HG02588 (cell line): ENCODE results near the gene POLR2J3.
A peak's percentile ranks its signal among the peaks of the same experiment; 100 is the strongest.
"Not testable (repeated sequence)": the region's sequence is repeated elsewhere in the genome, so short reads cannot be mapped to it uniquely, and the experiment has no call there.

ENCODE experiments used
- ATAC-seq: cut with Tn5 transposase; IDR thresholded peaks from one replicate; pipeline ENCODE4 v1.9.1; 2021; ENCODE audit warnings: mild to moderate bottlenecking, moderate library complexity; ENCODE audit not compliant: unreplicated experiment

Gene POLR2J3

DNA sequence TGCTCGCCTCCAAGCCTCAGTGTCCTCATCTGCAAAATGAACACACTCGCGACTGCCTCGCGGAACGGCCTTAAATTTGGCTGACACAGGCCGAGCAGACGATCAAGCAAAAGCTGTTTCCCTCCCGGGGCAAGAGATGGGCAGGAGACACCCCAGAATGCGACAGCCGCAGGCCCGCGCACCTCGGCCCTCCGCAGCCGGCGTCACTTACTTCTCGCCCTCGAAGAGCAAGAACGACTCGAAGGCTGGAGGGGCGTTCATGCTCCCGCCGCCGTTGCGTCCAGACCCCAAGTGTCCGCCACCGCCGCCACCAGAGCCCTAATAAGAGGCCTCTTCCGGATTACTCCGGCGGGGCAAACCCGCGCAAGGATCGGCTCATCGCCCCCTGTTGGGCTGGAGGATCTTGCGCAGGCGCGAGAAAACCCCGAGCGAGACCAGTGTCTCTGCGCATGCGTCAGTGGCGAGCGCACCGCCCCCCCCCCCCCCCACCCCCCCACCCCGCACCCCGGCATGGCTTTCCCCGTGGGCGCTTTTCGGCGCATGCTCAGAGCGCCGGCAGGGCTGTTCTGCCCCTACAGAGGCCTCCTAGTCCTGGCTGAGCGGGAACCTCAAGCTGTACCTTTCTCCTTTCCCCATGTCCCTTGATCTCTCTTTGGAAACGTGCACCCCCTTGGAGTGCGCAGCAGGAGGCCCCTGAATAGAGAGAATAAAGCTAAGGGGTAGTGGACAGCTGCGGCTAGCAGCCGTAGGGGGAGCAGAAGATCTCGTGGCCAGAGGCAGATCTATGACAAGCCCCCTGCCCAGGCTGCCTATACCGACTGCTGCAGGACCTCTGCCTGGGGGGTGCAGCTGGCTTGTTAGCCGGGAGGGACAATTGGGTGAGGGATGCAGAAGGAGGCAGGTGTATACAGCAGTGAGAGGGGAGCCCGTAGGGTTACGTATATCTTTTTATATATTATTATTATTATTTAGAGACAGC, at the start of gene POLR2J3:
Gene POLR2J3 (minus strand): TSS at position 323 of the 979 bp plus-strand sequence. CDS start 62 bp downstream, at position 261.
- ATAC-seq: peak; percentile 96

DNA sequence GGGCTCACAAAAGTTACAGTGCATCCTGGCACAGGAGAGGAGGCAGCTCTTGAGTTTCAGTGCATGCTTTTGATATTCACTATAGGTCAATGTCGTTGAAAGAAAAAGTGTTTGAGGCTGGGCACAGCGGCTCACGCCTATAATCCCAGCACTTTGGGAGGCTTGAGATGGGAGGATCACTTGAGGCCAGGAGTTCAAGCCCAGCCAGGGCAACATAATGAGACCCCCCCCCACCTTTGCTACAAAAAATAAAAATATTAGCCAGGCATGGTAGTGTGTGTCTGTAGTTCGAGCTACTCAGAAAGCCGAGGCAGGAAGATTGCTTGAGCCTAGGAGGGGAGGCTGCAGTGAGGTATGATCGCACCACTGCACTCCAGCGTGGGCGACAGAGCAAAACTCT, 45.7 kb upstream of the POLR2J3 start:
- not testable (repeated sequence) for ATAC-seq

DNA sequence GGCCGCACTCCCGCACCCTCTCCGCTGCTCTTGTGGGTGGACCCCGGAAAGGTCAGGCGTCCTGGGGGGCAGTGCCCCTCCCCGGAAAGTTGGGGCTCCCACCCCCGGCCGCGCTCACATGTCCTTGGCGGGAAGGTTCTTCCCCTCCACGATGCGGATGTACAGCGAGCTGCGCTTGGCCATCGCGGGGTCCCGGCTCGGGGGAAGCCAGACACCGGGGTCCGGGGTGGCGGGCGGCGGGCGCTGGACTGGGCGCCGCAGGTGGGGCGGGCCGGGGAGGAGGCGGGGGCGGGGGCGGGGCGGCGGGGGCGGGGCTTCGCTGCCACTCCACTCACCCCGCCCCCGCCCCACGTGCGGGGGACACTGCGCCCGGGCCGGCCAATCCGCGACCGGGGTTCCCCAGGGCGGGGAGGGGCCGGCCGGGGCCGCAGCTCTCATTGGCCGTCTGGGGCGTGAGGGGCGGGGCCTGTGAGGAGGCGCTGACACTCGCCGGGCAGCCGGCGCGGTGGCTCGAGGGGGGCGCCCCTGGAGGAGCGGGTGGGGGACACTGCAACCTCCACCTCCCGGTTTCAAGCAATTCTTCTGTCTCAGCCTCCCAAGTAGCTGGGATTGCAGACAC, 44.2 kb upstream of the POLR2J3 start, which contains the start of gene RASA4:
Gene RASA4 (minus strand): TSS at position 250 of the 619 bp plus-strand sequence. CDS start 67 bp downstream, at position 183.
- peak; percentile 74 for ATAC-seq

DNA sequence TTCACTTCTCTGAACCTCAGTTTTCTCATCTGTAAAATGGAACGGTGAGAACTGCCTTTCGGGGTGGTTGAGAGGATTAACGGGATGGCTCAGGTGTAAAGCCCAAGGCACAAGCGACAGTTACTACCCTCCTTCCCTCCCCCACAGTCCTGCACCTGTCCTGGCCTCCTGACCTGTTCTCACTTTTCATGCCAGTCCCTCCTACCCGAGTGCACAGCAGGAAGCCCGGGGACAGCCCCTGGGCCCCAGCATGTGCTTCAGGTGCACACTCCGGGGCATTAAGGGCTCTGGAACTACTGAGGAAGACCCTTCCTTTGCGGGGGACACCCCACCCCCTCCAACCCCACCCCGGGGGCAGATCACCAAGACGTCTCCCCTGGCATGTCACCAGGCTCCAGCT, 43.5 kb upstream of the POLR2J3 start:
- not testable (repeated sequence) for ATAC-seq

DNA sequence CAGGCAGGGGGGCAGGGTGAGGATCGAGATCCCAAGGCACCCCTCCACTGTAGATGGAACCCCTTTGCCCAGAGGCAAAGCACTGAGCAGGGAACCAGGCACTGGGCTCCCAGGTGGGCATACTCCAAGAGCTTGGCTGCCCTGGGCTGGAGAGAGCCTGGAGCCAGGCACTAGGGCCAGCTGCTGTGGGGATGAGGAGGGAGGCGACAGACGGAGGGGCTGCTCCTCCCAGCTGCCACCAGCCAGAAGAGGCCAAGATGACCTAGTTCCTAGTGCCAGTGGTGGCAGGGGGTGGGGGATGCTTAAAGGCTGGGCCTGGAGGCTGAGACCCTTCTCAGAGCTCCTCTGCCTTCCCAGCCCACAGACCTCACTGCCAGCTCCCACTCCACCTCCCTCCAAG, 42.5 kb upstream of the POLR2J3 start:
- ATAC-seq: not testable (repeated sequence)

DNA sequence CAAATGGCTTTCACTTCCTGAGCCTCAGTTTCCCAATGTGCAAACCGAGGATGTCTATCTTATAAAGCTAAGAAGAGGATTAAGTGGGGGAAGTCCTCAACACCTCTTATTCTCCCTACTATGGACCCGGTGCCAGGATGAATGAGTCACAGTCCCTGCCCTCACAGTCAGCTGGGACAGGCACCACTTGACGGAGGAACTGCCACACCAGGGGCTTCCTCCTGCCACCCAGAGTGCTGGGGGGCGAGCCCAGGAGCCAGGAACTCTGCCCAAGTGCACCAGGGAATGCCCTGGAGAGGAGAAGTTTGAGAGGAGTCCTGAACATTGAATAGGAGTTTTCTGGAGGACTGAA, 41.9 kb upstream of the POLR2J3 start:
- ATAC-seq: peak; percentile 11

DNA sequence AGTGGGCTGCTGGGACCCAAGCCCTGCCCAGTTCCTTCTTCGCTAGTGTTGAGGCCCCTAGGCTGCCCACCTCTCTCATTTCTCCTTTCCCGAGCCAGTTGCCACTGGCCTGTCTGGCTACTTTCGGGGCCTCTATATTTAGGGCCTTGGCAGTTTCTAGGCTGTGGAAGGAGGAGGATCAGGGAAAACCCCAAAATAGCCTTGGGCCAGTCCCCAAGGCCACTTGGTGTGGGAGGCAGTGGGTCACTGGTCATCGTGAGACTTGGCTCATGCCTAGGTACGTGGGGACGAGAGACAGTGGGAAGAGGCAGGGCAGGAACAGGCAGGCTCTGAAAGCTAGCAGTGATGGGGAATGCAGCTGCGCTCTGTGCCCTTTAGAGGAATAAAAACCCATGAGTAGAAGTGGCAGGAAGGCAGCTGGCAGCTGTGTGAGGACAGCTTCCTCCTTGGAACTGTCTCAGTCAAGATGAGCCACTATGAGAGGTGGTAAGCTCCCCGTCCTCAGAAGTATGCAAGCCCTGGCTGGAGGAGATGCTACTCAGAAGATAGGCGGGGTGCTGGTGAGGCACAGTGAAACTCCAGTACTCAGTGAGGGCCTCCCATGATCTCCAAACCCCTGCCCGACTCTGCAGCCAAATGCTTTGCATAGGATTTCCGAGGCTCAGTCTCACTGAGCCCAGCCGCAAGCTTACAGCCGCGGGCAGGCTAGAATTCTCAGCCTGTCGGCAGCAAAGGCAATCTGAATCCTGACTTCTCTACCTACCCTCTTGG, 41.4 kb upstream of the POLR2J3 start:
- peak; percentile 60 for ATAC-seq

DNA sequence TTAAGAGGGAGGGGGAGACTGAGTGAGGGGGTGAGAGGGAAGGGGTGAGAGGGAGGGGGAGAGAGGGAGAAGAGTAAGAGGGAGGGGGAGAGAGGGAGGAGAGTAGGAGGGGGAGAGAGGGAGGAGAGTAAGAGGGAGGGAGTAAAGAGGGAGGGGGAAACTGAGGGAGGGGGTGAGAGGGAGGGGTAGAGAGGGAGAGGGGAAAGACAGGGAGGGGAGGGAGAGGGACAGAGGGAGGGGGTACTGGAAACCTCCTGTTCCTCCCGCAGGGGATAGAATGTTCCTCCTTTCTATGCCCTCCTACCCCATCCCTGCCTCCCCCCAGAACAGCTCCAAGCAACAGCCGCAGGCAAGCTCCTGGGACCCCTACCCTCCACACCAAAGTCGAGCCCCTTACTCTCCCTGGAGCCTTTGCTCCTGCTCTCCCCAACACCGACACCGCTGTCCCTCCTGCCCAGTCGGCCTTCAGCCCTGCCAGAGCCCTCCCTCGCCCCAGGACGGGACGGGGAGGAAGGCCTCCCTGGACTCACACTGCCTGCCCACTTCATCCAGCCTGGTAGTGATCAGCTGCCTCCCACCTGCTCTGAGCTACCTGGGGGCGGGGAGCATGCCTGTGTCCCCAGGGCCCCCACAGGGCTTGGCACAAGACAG, 39.4 kb upstream of the POLR2J3 start:
- ATAC-seq: not testable (repeated sequence)

DNA sequence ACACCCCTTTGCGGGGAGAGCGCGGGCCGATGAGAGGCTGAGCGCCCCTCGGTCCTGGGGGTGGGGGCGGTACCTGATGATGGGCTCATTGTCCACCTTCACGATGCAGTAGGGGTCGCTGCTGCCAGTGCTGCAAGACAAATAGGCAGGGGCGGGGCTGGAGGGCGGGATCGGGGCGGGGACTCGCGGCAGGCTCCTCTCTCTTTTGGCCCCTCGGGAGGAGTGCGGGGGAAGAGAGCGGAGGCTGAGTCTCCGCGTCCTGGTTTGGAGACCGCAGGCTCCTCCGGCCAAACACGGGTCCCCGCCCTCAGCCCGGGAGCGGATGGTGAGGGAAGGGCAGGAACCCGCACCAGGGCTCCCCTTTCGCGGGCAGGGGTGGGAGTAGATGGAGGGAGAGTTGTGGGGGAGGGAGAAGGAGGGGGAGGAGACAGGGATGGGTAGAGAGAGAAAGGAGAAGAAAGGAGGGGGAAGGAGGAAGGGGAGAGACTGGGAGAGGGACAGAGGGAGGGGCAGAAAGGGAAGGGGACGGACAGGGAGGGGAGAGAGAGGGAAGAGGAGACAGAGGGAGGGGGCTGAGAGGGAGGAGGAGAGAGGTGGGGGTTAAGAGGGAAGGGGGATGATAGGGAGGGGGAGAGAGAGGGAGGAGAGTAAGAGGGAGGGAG, 38.8 kb upstream of the POLR2J3 start:
- peak; percentile 41 for ATAC-seq

DNA sequence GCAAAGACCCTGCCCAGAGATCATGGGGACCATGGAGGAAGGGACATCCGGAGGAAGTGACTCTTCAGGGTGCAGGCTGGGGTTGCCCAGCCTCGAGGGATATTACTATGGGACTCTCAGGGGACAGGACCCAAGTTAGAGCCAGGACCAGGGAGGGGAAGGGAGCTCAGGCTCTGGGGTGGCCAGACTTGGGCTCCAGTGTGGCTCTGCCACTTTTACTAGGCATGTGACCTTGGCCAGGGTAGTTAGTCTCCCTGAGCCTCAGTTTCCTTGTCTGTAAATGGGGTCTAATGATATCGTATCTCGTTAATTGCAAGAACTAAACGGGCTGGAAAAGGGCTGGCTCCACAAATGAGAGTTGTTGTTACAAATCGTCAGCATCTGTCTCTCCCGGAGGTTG, 38.1 kb upstream of the POLR2J3 start:
- ATAC-seq: not testable (repeated sequence)

DNA sequence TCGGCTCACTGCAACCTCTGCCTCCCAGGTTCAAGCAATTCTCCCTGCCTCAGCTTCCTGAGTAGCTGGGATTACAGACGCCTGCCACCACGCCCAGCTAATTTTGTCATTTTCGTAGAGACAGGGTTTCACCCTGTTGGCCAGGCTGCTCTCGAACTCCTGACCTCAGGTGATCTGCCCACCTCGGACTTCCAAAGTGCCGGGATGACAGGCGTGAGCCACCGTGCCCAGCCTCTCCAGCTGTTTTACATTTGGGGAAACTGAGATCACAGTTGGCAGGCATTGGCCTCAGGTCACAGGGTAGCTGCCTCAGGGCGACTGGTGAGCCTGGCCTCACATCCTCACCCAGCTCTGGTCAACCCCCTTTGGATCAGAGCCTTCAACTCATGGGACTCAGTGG, 37.4 kb upstream of the POLR2J3 start:
- not testable (repeated sequence) for ATAC-seq

DNA sequence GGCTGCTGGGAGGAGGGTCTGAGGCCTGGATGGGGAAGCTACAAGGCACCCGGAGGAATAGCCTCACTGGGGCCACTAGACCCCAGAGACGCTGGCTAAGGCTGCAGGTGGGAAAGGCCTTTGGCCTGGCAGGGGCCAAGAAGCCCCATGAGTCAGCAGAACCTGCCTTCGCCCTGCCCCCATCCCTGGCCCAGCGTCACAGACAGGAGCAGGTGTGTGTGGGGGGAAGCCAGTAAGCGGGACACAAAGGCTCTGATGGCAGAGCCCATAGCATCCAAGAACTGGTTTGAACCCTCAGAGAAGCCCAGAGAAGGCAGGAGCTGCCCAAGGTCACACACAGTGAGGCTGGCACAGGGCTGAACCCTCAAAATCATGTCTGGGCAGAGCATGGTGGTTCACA, 34.5 kb upstream of the POLR2J3 start:
- not testable (repeated sequence) for ATAC-seq

DNA sequence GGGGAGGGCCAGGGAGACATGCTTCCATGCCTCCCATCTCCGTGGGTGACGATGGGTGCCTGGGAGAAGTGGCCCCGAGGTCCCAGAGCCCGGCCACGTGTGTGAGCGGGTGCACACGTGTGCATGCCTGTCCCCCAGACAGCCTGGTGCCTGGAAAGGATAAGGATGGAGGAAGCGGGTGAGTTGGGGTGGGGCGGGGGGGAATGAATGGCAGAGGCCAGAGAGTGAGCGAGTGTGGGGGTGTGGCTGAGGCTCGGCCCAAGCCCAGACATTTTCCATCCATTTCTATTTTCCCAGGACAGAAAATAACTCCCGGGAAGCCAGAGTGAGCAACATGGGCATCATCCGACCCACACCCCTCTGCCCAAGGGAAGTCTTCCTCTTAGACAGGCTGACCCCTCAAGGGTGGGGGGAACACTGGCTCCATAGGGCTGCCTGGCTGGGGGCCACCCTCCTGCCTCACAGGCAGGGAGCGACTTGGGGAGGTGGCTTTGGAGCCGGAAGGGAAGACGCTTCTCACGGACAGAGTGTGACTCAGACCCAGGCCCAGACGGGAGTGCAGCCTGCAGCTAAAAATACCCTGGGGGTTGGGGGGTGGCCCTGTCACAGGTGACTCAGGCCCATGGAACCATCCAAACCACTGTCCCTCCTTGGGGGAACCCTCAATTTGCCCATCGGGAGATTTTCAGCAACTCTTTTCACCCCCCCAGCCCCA, 32.2 kb upstream of the POLR2J3 start:
- ATAC-seq: not testable (repeated sequence)

DNA sequence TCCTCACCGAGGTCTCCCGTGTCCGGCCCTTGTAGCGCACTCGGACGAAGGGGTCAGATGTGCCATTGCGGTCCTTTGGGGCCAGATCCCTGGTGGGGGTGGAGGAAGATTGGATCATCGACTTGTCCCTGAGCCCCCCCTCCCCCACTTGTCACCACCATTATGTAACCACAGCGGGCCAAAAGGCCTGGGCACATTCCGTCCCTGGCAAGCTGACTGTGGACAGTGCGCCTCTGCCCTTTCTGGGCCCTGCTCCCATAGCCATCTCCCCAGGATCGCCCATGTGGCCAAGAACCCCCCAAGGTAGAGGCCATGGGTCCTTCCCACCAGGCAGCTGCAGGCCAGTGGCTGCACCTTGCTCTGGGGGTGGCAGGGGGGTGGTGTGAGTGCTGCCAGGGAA, 29.9 kb upstream of the POLR2J3 start:
- ATAC-seq: not testable (repeated sequence)

DNA sequence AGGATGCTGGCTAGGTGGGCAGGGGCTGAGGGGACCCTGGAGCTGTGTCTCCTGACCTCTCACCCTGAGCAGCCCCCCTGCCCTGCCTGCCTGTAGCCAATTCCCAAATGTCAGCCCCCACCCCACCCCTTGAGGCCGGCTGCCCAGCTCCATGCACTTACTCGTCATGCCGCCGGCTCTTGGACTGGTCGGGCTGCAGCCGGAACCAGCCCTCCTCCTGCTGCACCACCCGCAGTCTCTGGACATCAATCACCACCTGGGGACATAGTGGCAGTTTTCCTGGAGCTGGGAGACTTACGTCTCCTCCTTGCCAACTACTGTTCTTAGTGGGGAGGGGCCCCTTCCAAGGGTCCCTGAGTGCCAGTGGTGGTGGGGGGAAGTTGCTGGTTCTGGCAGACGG, 27.3 kb upstream of the POLR2J3 start:
- not testable (repeated sequence) for ATAC-seq

DNA sequence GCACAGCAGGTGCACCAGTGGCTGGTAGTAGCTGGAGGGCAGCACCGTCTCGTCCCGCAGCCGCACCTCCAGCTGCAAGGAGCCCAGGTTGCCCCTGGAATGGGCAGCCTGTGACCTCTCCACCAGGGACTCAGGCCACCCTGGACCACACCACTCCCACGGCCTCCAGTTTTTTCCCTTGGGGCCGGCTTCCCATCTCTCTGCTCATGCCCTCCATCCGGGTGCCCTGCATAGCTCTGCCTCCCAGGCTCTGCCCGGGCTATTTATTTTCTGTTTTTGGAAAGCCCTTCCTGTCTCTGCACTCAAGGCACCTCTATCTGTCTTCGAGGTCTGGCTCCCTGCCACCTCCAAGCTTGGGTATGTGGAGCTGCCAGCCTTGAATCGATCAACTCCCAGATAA, 23.7 kb upstream of the POLR2J3 start:
- not testable (repeated sequence) for ATAC-seq

DNA sequence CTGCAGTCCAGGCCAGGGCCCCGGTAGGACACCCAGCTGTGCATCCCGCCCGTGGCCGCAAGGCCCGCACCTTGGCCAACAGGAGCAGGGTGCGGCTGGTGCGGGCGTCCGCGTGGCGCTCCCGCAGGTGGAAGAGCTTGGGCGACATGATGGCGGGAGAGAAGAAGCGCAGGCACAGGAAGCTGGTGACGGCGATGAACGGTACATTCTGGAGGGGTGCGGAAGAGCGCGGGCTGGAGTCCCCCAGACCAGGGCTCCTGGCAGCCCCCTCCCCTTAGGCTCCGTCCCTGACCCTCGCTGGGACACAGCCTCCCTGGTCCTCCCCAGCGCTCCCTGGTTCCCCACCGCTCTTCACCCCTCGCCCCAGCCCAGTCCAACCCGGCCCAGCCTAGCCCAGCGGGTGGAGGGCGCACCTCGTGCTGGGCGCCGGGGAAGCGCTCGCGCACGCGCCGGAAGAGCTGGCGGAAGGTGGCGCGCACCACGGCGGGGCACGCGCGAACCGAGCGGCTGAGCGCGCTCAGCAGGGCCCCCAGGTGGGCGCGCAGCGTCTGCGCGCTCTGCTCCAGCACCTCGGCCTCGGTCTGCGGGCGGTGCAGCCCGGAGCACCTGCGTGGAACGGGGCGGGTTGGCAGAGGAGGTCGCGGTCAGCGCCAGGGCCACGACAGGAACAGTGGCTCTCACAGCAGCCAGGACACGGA, 21.4 kb upstream of the POLR2J3 start:
- peak; percentile 62 for ATAC-seq

DNA sequence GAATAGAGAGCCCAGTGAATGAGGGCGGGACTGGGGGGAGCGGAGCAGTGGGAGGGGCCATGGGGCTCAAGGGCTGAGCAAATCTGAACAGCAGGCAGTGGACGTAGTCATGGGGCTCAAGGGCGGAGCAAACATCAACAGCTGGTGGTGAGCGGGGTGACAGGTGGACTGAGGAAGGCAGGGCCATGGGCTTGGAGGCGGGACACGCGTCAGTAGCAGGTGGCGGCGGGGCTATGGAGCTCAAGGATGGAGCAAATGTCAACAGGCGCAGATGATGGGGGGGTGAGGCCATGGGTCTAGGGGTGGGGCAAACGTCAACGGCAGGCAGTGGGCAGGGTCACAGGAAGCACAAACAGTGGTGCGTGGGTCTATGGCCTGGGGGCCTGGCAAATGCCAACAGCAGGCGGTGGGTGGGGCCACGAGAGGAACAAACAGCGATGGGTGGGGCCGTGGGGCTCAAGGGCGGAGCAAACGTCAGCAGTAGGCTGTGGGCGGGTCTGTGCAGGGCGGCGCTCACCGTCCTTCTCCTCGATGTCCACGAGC, 20.2 kb upstream of the POLR2J3 start:
- ATAC-seq: peak; percentile 44

DNA sequence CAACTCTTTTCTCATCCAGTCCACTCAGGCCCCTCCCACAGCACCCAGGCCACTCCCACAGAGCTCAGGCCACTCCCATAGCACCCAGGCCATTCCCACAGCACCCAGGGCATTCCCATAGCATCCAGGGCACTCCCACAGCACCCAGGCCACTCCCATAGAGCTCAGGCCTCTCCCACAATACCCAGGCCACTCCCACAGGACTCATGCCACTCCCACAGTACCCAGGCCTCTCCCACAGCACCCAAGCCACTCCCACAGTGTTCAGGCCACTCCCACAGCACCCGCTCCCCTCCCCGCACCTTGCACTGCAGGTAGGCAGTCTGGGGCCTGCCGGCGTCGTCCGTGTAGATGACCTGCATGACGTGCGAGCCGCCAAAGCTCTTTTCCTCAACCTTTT, 17.5 kb upstream of the POLR2J3 start:
- peak; percentile 38 for ATAC-seq
